HEK293 (cell line): ENCODE measurements around the gene SYNPO.

ENCODE experiments used
- CTCF ChIP-seq: fragments of 450-650 bp; formaldehyde crosslinking; IDR thresholded peaks from 2 replicates; pipeline ENCODE4 v1.5.1; 2016; ENCODE audit warnings: missing biosample characterization, missing genetic modification characterization
- GLI2 ChIP-seq: fragments of 450-650 bp; formaldehyde crosslinking; IDR thresholded peaks from 2 replicates; pipeline ENCODE4; 2017; ENCODE audit warnings: missing biosample characterization, missing genetic modification characterization, low read depth, borderline replicate concordance
- KLF8 ChIP-seq: fragments of 450-650 bp; formaldehyde crosslinking; IDR thresholded peaks from 2 replicates; pipeline ENCODE4 v1.5.1; 2016; ENCODE audit warnings: missing biosample characterization, missing genetic modification characterization
- PBX3 ChIP-seq: sonication (generic); formaldehyde crosslinking; IDR thresholded peaks from 2 replicates; pipeline ENCODE4 v1.8.1; 2022; ENCODE audit warnings: mild to moderate bottlenecking, moderate library complexity, missing genetic modification reagents
- WT1 ChIP-seq: fragments of 450-650 bp; formaldehyde crosslinking; IDR thresholded peaks from 2 replicates; pipeline ENCODE4 v1.5.1; 2016; ENCODE audit warnings: missing biosample characterization, missing genetic modification characterization
- YY1 ChIP-seq: fragments of 450-650 bp; formaldehyde crosslinking; IDR thresholded peaks from 2 replicates; pipeline ENCODE4 v1.5.1; 2018; ENCODE audit warnings: missing biosample characterization, missing genetic modification characterization
- ZBTB48 ChIP-seq: fragments of 450-650 bp; formaldehyde crosslinking; IDR thresholded peaks from 2 replicates; pipeline ENCODE4 v1.5.1; 2016; ENCODE audit warnings: missing biosample characterization, missing genetic modification characterization
- ZNF354C ChIP-seq: fragments of 450-650 bp; formaldehyde crosslinking; IDR thresholded peaks from 2 replicates; pipeline ENCODE4 v1.5.1; 2016; ENCODE audit warnings: missing biosample characterization, missing genetic modification characterization, low read depth, borderline replicate concordance
- ZNF423 ChIP-seq: fragments of 450-650 bp; formaldehyde crosslinking; IDR thresholded peaks from 2 replicates; pipeline ENCODE4 v1.5.1; 2016; ENCODE audit warnings: missing biosample characterization, missing genetic modification characterization
- ZNF426 ChIP-seq: fragments of 450-650 bp; formaldehyde crosslinking; IDR thresholded peaks from 2 replicates; pipeline ENCODE4 v1.5.1; 2017; ENCODE audit warnings: missing biosample characterization, missing genetic modification characterization, mild to moderate bottlenecking, inconsistent platforms, moderate library complexity
- ZNF561 ChIP-seq: fragments of 450-650 bp; IDR thresholded peaks from 2 replicates; pipeline ENCODE4 v1.5.1; 2018; ENCODE audit warnings: missing biosample characterization, missing genetic modification characterization, borderline replicate concordance

- TF ChIP-seq ZNF354C (no peak), KLF8 (tag by site-specific recombination) (no peak), ZBTB48 (tag by site-specific recombination) (no peak), ZNF423 (tag by site-specific recombination) (no peak), GLI2 (tag by site-specific recombination) (no peak), CTCF (tag by site-specific recombination) (no peak), ZNF426 (tag by site-specific recombination) (no peak), PBX3 (CRISPR knock-in tag) (no peak), ZNF561 (tag by site-specific recombination) (no peak), YY1 (tag by site-specific recombination) (no peak), WT1 (no peak)
These were observed 35.5 kb upstream of the SYNPO start for GRCh38 chr5:150604894-150605440.
